Activated T-cell treated with anti-CD3 and anti-CD28 coated beads for 48 hours (primary cell): Measurements from ENCODE around the gene FAM118A.
"Not testable (repeated sequence)": the region's sequence is repeated elsewhere in the genome, so short reads cannot be mapped to it uniquely, and the experiment has no call there.

ENCODE experiments used
- DNase-seq: peaks from one replicate; pipeline ENCODE4 v3.0.0-alpha.2; 2020; ENCODE audit warnings: low read depth

The FAM118A gene

GRCh38 chr22:45330548-45330947 lies 20.8 kb downstream of the FAM118A start:
- no peak for DNase-seq

GRCh38 chr22:45331486-45331885 lies 21.8 kb downstream of the FAM118A start:
- no peak for DNase-seq

- DNase-seq, result no peak
Observed at GRCh38 chr22:45332001-45332400, 22.3 kb downstream of the FAM118A start.

GRCh38 chr22:45334068-45334467 lies 24.3 kb downstream of the FAM118A start:
- DNase-seq, result no peak

GRCh38 chr22:45334528-45334927 lies 24.8 kb downstream of the FAM118A start:
- no peak for DNase-seq

GRCh38 chr22:45335021-45335818 lies 25.5 kb downstream of the FAM118A start:
- no peak for DNase-seq

- DNase-seq, result no peak
Observed at GRCh38 chr22:45335854-45336522, 26.3 kb downstream of the FAM118A start.

- no peak for DNase-seq
Observed at GRCh38 chr22:45336971-45337431, 27.3 kb downstream of the FAM118A start.

GRCh38 chr22:45337536-45337935 lies 27.8 kb downstream of the FAM118A start:
- DNase-seq, result no peak

GRCh38 chr22:45338795-45339194 lies 29.1 kb downstream of the FAM118A start:
- DNase-seq, result no peak

GRCh38 chr22:45340323-45340722 lies 30.6 kb downstream of the FAM118A start:
- no peak for DNase-seq

- DNase-seq, result peak; percentile 41
Observed at GRCh38 chr22:45341498-45341897, 31.8 kb downstream of the FAM118A start.

GRCh38 chr22:45343143-45343542 lies 33.4 kb downstream of the FAM118A start:
- DNase-seq, result no peak

GRCh38 chr22:45344334-45344733 lies 34.6 kb downstream of the FAM118A start:
- no peak for DNase-seq

GRCh38 chr22:45349916-45350315 lies 40.2 kb downstream of the FAM118A start:
- DNase-seq, result no peak

- no peak for DNase-seq
Observed at GRCh38 chr22:45351956-45352355, 42.2 kb downstream of the FAM118A start.

- not testable (repeated sequence) for DNase-seq
Observed at GRCh38 chr22:45352757-45353156, 43.0 kb downstream of the FAM118A start.

- no peak for DNase-seq
Observed at GRCh38 chr22:45353786-45354185, 44.1 kb downstream of the FAM118A start.

- no peak for DNase-seq
Observed at GRCh38 chr22:45357490-45357889, 47.8 kb downstream of the FAM118A start.

- DNase-seq, result no peak
Observed at GRCh38 chr22:45358127-45358526, 48.4 kb downstream of the FAM118A start.

- DNase-seq, result no peak
Observed at GRCh38 chr22:45359627-45360026, 49.9 kb downstream of the FAM118A start.

GRCh38 chr22:45366713-45367112 lies 57.0 kb downstream of the FAM118A start:
- DNase-seq, result no peak

GRCh38 chr22:45373592-45373991 lies 63.9 kb downstream of the FAM118A start:
- not testable (repeated sequence) for DNase-seq
